ENCODE measurements around the gene BORCS5. TPM values are rescaled to one million over a fixed set of nuclear protein-coding genes. Genes with fewer than 3 reads are reported as not detected.
"Not testable (repeated sequence)": the region's sequence is repeated elsewhere in the genome, so short reads cannot be mapped to it uniquely, and the experiment has no call there.

BORCS5 gene
- total RNA-seq, 1 experiment from 2014 or later, result 6.4 TPM

DNA sequence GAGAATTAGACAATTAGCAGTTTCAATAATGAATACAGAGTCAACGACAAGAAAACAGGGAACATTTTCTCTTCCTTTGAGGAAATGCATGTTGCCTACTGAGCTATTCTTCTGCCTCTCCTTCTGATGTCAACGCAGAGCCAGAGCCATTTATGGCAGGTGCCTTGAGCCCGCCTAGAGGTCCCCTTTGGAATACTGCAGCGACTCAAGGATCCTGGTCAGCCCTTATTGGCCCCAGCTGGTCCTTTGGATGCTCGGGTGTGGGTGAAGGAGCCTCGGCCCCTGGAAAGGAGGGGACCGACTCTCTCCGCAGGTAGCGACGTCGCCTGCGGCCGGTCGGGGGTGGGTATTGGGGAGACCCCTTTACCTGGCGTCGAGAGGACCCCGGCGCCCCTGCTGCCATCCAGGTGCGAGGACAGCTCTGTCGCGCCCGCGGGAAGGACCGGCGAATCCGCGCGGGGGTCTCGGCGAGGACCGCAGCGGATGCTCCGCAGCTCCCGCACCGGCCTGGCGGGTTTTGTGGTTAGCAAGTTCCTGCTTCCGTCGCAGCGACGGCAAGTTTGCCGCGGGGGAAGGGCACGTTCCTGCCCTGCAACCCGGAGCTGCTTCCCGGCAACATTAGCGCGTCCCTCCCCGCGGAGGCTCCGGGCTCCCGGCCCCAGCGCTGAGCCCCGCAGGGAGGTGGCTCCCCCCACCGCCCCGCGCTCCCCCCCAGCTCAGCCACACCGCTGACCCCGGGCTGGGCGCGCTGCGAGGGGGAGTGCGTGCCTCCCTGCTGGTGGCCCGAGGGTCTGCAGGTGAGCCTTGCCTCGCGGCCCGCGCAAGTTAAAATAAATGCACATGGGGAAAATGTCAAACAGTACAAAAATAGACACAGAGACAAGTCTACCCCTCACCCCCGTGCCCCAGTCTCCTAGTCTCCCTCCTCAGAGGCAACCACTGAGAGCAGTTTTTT is 6.9 kb upstream of the BORCS5 start, which contains the start of gene MANSC1:
Gene MANSC1, minus strand, starts transcription at position 532 of the 955 bp plus-strand sequence. CDS start 6,928 bp downstream, outside the sequence.
- no peak for DNase-seq
- no peak within 1 kb of the TSS for H3K4me3 ChIP-seq (ENCODE audit: low read length)
- H3K4me2 ChIP-seq (ENCODE audit: low read depth, low read length, poor library complexity, severe bottlenecking), result no peak within 1 kb of the TSS
- H3K36me3 ChIP-seq (ENCODE audit: insufficient read depth, low read length), result no peaks in the 10 kb centered on the region
- H3K79me2 ChIP-seq (ENCODE audit: low read length), result no peaks in the 10 kb centered on the region
- no peaks in the 10 kb centered on the region for H3K9me3 ChIP-seq (ENCODE audit: low read length)
- H3K27ac ChIP-seq (ENCODE audit: low read length), result no peak within 1 kb of the TSS
- H2AFZ ChIP-seq (ENCODE audit: low read length), result no peak within 1 kb of the TSS
- H3K4me1 ChIP-seq (ENCODE audit: low read length), result no peaks in the 10 kb centered on the region
- H4K20me1 ChIP-seq (ENCODE audit: insufficient read depth, low read depth, low read length), result no peaks in the 10 kb centered on the region
- H3K27me3 ChIP-seq (ENCODE audit: low read length), result no peaks in the 10 kb centered on the region
- no peak within 1 kb of the TSS for H3K9ac ChIP-seq (ENCODE audit: low read length)
- H3K9me2 ChIP-seq (replicated peaks; ENCODE audit: insufficient read depth, low read length), result no peaks in the 10 kb centered on the region

- H3K4me2 ChIP-seq (ENCODE audit: low read depth, low read length, poor library complexity, severe bottlenecking), result no peak overlapping the region
- H3K27ac ChIP-seq (ENCODE audit: low read length), result no peak overlapping the region
- no peak for DNase-seq
- no peaks in the 10 kb centered on the region for H3K27me3 ChIP-seq (ENCODE audit: low read length)
- H3K9me3 ChIP-seq (ENCODE audit: low read length), result no peaks in the 10 kb centered on the region
- H2AFZ ChIP-seq (ENCODE audit: low read length), result no peak overlapping the region
- no peaks in the 10 kb centered on the region for H4K20me1 ChIP-seq (ENCODE audit: insufficient read depth, low read depth, low read length)
- H3K36me3 ChIP-seq (ENCODE audit: insufficient read depth, low read length), result no peaks in the 10 kb centered on the region
- H3K4me3 ChIP-seq (ENCODE audit: low read length), result no peak overlapping the region
- no peaks in the 10 kb centered on the region for H3K9me2 ChIP-seq (replicated peaks; ENCODE audit: insufficient read depth, low read length)
- H3K9ac ChIP-seq (ENCODE audit: low read length), result no peak overlapping the region
- no peaks in the 10 kb centered on the region for H3K4me1 ChIP-seq (ENCODE audit: low read length)
- no peaks in the 10 kb centered on the region for H3K79me2 ChIP-seq (ENCODE audit: low read length)
Measured at GRCh38 chr12:12350868-12351463, 5.9 kb upstream of the BORCS5 start.

DNA sequence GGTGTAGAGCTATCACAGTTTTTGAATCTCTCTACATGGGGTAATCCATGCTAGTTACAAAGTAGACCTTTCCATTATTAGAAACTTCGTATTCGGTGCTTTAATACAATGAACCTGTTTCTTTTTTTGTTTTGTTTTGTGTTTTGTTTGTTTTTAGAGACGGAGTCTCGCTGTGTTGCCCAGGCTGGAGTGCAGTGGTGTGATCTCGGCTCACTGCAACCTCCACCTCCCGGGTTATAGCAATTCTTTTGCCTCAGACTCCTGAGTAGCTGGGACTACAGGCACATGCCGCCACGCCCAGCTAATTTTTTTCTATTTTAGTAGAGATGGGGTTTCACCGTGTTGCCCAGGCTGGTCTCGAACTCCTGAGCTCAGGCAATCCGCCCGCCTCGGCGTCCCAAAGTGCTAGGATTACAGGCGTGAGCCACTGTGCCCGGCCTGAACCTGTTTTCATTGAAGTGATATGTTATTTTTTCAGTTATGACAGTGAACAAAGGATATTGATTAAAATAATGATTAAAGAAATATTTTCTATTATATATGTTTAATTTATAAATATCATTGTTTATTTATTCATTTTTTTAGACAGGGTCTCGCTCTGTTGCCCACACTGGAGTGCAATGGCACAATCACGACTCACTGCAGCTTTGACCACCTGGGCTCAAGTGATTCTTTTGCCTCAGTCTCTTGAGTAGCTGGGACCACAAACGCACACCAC is 5.3 kb upstream of the BORCS5 start:
- not testable (repeated sequence) for DNase-seq; H3K9me2 ChIP-seq (replicated peaks; ENCODE audit: insufficient read depth, low read length); H2AFZ ChIP-seq (ENCODE audit: low read length); H4K20me1 ChIP-seq (ENCODE audit: insufficient read depth, low read depth, low read length); H3K79me2 ChIP-seq (ENCODE audit: low read length); H3K9me3 ChIP-seq (ENCODE audit: low read length); H3K4me2 ChIP-seq (ENCODE audit: low read depth, low read length, poor library complexity, severe bottlenecking); H3K4me3 ChIP-seq (ENCODE audit: low read length); H3K27me3 ChIP-seq (ENCODE audit: low read length); H3K9ac ChIP-seq (ENCODE audit: low read length); H3K4me1 ChIP-seq (ENCODE audit: low read length); H3K36me3 ChIP-seq (ENCODE audit: insufficient read depth, low read length); H3K27ac ChIP-seq (ENCODE audit: low read length)

- no peak overlapping the region for H2AFZ ChIP-seq (ENCODE audit: low read length)
- H3K27me3 ChIP-seq (ENCODE audit: low read length), result no peaks in the 10 kb centered on the region
- no peak overlapping the region for H3K4me3 ChIP-seq (ENCODE audit: low read length)
- H3K9me3 ChIP-seq (ENCODE audit: low read length), result no peaks in the 10 kb centered on the region
- H3K4me2 ChIP-seq (ENCODE audit: low read depth, low read length, poor library complexity, severe bottlenecking), result no peak overlapping the region
- no peak for DNase-seq
- H3K36me3 ChIP-seq (ENCODE audit: insufficient read depth, low read length), result no peaks in the 10 kb centered on the region
- H4K20me1 ChIP-seq (ENCODE audit: insufficient read depth, low read depth, low read length), result no peaks in the 10 kb centered on the region
- H3K27ac ChIP-seq (ENCODE audit: low read length), result no peak overlapping the region
- H3K4me1 ChIP-seq (ENCODE audit: low read length), result peaks cover 12% of the 10 kb centered on the region
- no peak overlapping the region for H3K9ac ChIP-seq (ENCODE audit: low read length)
- no peaks in the 10 kb centered on the region for H3K9me2 ChIP-seq (replicated peaks; ENCODE audit: insufficient read depth, low read length)
- no peaks in the 10 kb centered on the region for H3K79me2 ChIP-seq (ENCODE audit: low read length)
Measured at GRCh38 chr12:12353276-12353675, 3.6 kb upstream of the BORCS5 start.

DNA sequence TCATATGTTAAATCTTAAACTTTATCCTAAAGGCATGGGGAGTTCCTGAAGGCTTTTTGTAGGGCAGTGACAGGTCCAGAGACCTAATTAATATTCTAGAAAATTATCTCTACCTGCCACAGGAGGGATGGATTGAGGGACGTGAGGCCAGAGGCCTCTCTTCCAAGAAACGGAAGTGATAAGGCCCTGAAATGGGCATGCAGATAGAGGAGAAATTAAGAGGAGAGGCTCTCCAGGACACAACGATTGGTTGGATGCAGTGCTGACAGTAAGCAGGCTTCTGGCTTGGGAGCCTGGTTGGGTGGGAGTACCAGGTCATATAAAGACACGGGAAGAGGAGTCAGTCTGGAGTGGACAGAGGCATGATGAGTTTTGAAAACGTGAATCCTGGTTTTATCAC is 3.1 kb upstream of the BORCS5 start:
- Histone ChIP-seq H3K4me2 (ENCODE audit: low read depth, low read length, poor library complexity, severe bottlenecking) (no peak overlapping the region), H3K4me3 (ENCODE audit: low read length) (no peak overlapping the region), H3K36me3 (ENCODE audit: insufficient read depth, low read length) (no peaks in the 10 kb centered on the region), H3K9me2 (replicated peaks; ENCODE audit: insufficient read depth, low read length) (no peaks in the 10 kb centered on the region), H2AFZ (ENCODE audit: low read length) (no peak overlapping the region), H3K27ac (ENCODE audit: low read length) (no peak overlapping the region), H3K4me1 (ENCODE audit: low read length) (peaks cover 17% of the 10 kb centered on the region), H3K79me2 (ENCODE audit: low read length) (peaks cover 2% of the 10 kb centered on the region; the same call in 1 of the 2 replicates), H3K27me3 (ENCODE audit: low read length) (no peaks in the 10 kb centered on the region), H4K20me1 (ENCODE audit: insufficient read depth, low read depth, low read length) (no peaks in the 10 kb centered on the region; the same call in 1 of the 2 replicates), H3K9ac (ENCODE audit: low read length) (no peak overlapping the region), H3K9me3 (ENCODE audit: low read length) (no peaks in the 10 kb centered on the region)
- DNase-seq, result no peak

DNA sequence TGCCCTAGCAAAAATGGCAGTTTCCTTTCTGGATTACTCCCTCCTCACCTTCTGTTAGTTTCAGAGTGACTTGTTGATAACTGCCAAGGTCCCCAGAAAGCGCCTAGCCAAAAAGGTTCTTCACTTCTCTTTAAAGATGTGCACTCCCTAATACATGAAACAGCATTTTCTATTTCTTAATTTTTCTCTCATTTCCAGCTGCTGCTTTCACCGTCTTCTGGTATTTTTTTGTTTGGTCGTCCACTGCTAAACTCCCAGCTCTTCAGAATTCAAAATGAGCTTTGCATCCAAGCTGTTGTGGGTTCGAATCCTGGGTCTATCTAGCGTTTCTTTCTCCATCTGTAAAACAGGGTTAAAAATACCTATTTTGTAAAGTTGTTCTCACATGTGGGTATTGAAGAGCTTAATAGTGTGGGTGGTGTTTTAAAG is 397 bp upstream of the BORCS5 start:
- peak overlapping the region; percentile 55 for H3K9ac ChIP-seq (ENCODE audit: low read length)
- no peak for DNase-seq
- H3K4me1 ChIP-seq (ENCODE audit: low read length), result peaks cover 20% of the 10 kb centered on the region
- H3K9me2 ChIP-seq (replicated peaks; ENCODE audit: insufficient read depth, low read length), result no peaks in the 10 kb centered on the region
- peak overlapping the region; percentile 88 for H3K4me3 ChIP-seq (ENCODE audit: low read length)
- H3K36me3 ChIP-seq (ENCODE audit: insufficient read depth, low read length), result no peaks in the 10 kb centered on the region
- H3K9me3 ChIP-seq (ENCODE audit: low read length), result no peaks in the 10 kb centered on the region
- no peaks in the 10 kb centered on the region for H3K27me3 ChIP-seq (ENCODE audit: low read length)
- no peaks in the 10 kb centered on the region; the same call in 1 of the 2 replicates for H4K20me1 ChIP-seq (ENCODE audit: insufficient read depth, low read depth, low read length)
- peak overlapping the region; percentile 90 for H2AFZ ChIP-seq (ENCODE audit: low read length)
- peaks cover 13% of the 10 kb centered on the region; the same call in 1 of the 2 replicates for H3K79me2 ChIP-seq (ENCODE audit: low read length)
- H3K4me2 ChIP-seq (ENCODE audit: low read depth, low read length, poor library complexity, severe bottlenecking), result peak overlapping the region; percentile 86
- H3K27ac ChIP-seq (ENCODE audit: low read length), result no peak overlapping the region

- peak overlapping the region; percentile 82 for H3K27ac ChIP-seq (ENCODE audit: low read length)
- H4K20me1 ChIP-seq (ENCODE audit: insufficient read depth, low read depth, low read length), result no peaks in the 10 kb centered on the region; the same call in 1 of the 2 replicates
- H3K4me2 ChIP-seq (ENCODE audit: low read depth, low read length, poor library complexity, severe bottlenecking), result peak overlapping the region; percentile 86
- H3K9me3 ChIP-seq (ENCODE audit: low read length), result no peaks in the 10 kb centered on the region
- peak overlapping the region; percentile 92 for H3K9ac ChIP-seq (ENCODE audit: low read length)
- H2AFZ ChIP-seq (ENCODE audit: low read length), result peak overlapping the region; percentile 6; the same call in 1 of the 2 replicates
- peak; percentile 87 for DNase-seq
- no peaks in the 10 kb centered on the region for H3K27me3 ChIP-seq (ENCODE audit: low read length)
- H3K4me1 ChIP-seq (ENCODE audit: low read length), result peaks cover 20% of the 10 kb centered on the region
- H3K4me3 ChIP-seq (ENCODE audit: low read length), result peak overlapping the region; percentile 88
- H3K9me2 ChIP-seq (replicated peaks; ENCODE audit: insufficient read depth, low read length), result no peaks in the 10 kb centered on the region
- no peaks in the 10 kb centered on the region for H3K36me3 ChIP-seq (ENCODE audit: insufficient read depth, low read length)
- H3K79me2 ChIP-seq (ENCODE audit: low read length), result peaks cover 13% of the 10 kb centered on the region; the same call in 1 of the 2 replicates
Measured at GRCh38 chr12:12357719-12358461, 1.0 kb downstream of the BORCS5 start.

All from Karpas-422 (cell line).